MM.1S (cell line): ENCODE data around the gene NRAP.

Experiments
- DNase-seq: peaks from one replicate; pipeline ENCODE4 v3.0.0-alpha.2; 2015
- H2AFZ ChIP-seq: fragments of 300-600 bp; sonication (generic); 2 replicates; pipeline ENCODE4 v1.6.0; 2016; ENCODE audit warnings: antibody characterized with exemption, low read length
- H3F3A ChIP-seq: fragments of 300-600 bp; sonication (generic); 2 replicates; pipeline ENCODE4 v1.6.1; 2016; ENCODE audit warnings: mild to moderate bottlenecking, antibody characterized with exemption, low read length, moderate library complexity, mixed read lengths; ENCODE audit not compliant: insufficient read depth
- H3K27ac ChIP-seq: fragments of 300-600 bp; sonication (generic); 2 replicates; pipeline ENCODE4 v1.5.1; 2016; ENCODE audit warnings: mild to moderate bottlenecking, low read length
- H3K27me3 ChIP-seq: fragments of 300-600 bp; sonication (generic); replicated peaks from 2 replicates; pipeline ENCODE4 v1.6.0; 2016; ENCODE audit warnings: low read length; ENCODE audit not compliant: insufficient read depth
- H3K36me3 ChIP-seq: fragments of 300-600 bp; sonication (generic); replicated peaks from 2 replicates; pipeline ENCODE4 v1.6.1; 2016; ENCODE audit warnings: mild to moderate bottlenecking, low read length, mixed read lengths; ENCODE audit not compliant: insufficient read depth
- H3K4me1 ChIP-seq: fragments of 300-600 bp; sonication (generic); 2 replicates; pipeline ENCODE4 v1.6.1; 2016; ENCODE audit warnings: low read length, mixed read lengths
- H3K4me2 ChIP-seq: fragments of 300-600 bp; sonication (generic); 2 replicates; pipeline ENCODE4 v1.6.0; 2016; ENCODE audit warnings: low read depth, low read length
- H3K4me3 ChIP-seq: fragments of 300-600 bp; sonication (generic); 2 replicates; pipeline ENCODE4 v1.5.1; 2016; ENCODE audit warnings: low read length, mixed read lengths
- H3K79me2 ChIP-seq: fragments of 300-600 bp; sonication (generic); 2 replicates; pipeline ENCODE4 v1.6.1; 2016; ENCODE audit warnings: mixed run types, low read length, mixed read lengths
- H3K9ac ChIP-seq: fragments of 300-600 bp; sonication (generic); 2 replicates; pipeline ENCODE4 v1.6.1; 2016; ENCODE audit warnings: low read length, mixed read lengths
- H3K9me2 ChIP-seq: fragments of 300-600 bp; sonication (generic); replicated peaks from 2 replicates; pipeline ENCODE4 v1.6.1; 2016; ENCODE audit warnings: mild to moderate bottlenecking, low read length, mixed read lengths; ENCODE audit not compliant: insufficient read depth
- H3K9me3 ChIP-seq: fragments of 300-600 bp; sonication (generic); replicated peaks from 2 replicates; pipeline ENCODE4 v1.6.1; 2016; ENCODE audit warnings: mild to moderate bottlenecking, low read length, mixed read lengths; ENCODE audit not compliant: insufficient read depth
- H4K20me1 ChIP-seq: fragments of 300-600 bp; sonication (generic); 2 replicates; pipeline ENCODE4 v1.6.1; 2016; ENCODE audit warnings: mild to moderate bottlenecking, low read length, moderate library complexity, mixed read lengths; ENCODE audit not compliant: insufficient read depth
- CTCF ChIP-seq: fragments of 300-600 bp; sonication (generic); IDR thresholded peaks from 2 replicates; pipeline ENCODE4 v1.5.1; 2016; ENCODE audit warnings: antibody characterized with exemption, low read length, mixed read lengths
- EZH2 ChIP-seq: fragments of 300-600 bp; sonication (generic); optimal IDR thresholded peaks from 2 replicates; pipeline ENCODE3; 2017; ENCODE audit warnings: low read depth, mild to moderate bottlenecking, antibody characterized with exemption, low read length, mixed read lengths
- EZH2phosphoT487 ChIP-seq: fragments of 300-600 bp; sonication (generic); IDR thresholded peaks from 2 replicates; pipeline ENCODE4 v1.6.1; 2018; ENCODE audit warnings: antibody characterized with exemption, low read length

NRAP gene

GRCh38 chr10:113547426-113547825, 116.4 kb downstream of the NRAP start:
- H3K4me1 ChIP-seq = no peaks in the 10 kb centered on the region
- H3K4me3 ChIP-seq = no peak overlapping the region
- TF ChIP-seq EZH2phosphoT487 = no peak
- TF ChIP-seq CTCF = no peak
- no peak for TF ChIP-seq EZH2
- no peaks in the 10 kb centered on the region for H3K27me3 ChIP-seq
- no peaks in the 10 kb centered on the region for H3K9me3 ChIP-seq
- no peak overlapping the region for H3K9ac ChIP-seq
- DNase-seq = no peak
- H3K9me2 ChIP-seq = no peaks in the 10 kb centered on the region
- no peaks in the 10 kb centered on the region for H3K79me2 ChIP-seq
- no peak overlapping the region for H2AFZ ChIP-seq
- no peaks in the 10 kb centered on the region for H3K36me3 ChIP-seq
- no peaks in the 10 kb centered on the region for H4K20me1 ChIP-seq
- H3K4me2 ChIP-seq = no peak overlapping the region
- H3F3A ChIP-seq = no peaks in the 10 kb centered on the region
- H3K27ac ChIP-seq = no peak overlapping the region

- no peaks in the 10 kb centered on the region for H3K27me3 ChIP-seq
- DNase-seq = no peak
- H3K79me2 ChIP-seq = no peaks in the 10 kb centered on the region
- no peak overlapping the region for H2AFZ ChIP-seq
- H3K4me1 ChIP-seq = no peaks in the 10 kb centered on the region
- no peak overlapping the region for H3K4me2 ChIP-seq
- no peak overlapping the region for H3K27ac ChIP-seq
- H3K36me3 ChIP-seq = no peaks in the 10 kb centered on the region
- no peaks in the 10 kb centered on the region for H4K20me1 ChIP-seq
- no peak for TF ChIP-seq EZH2
- TF ChIP-seq EZH2phosphoT487 = no peak
- no peak for TF ChIP-seq CTCF
- no peak overlapping the region for H3K4me3 ChIP-seq
- no peak overlapping the region for H3K9ac ChIP-seq
- no peaks in the 10 kb centered on the region for H3K9me3 ChIP-seq
- no peaks in the 10 kb centered on the region for H3K9me2 ChIP-seq
- no peaks in the 10 kb centered on the region for H3F3A ChIP-seq
These were observed 119.4 kb downstream of the NRAP start for GRCh38 chr10:113544392-113544791.

- Histone ChIP-seq H3K27me3 (no peaks in the 10 kb centered on the region), H3K9me2 (no peaks in the 10 kb centered on the region), H3K36me3 (no peaks in the 10 kb centered on the region), H3K9ac (no peak overlapping the region), H2AFZ (no peak overlapping the region), H4K20me1 (no peaks in the 10 kb centered on the region), H3K4me1 (no peaks in the 10 kb centered on the region), H3K79me2 (no peaks in the 10 kb centered on the region), H3F3A (no peaks in the 10 kb centered on the region), H3K27ac (no peak overlapping the region), H3K4me2 (no peak overlapping the region), H3K9me3 (no peaks in the 10 kb centered on the region), H3K4me3 (no peak overlapping the region)
- no peak for TF ChIP-seq CTCF
- TF ChIP-seq EZH2 = no peak
- TF ChIP-seq EZH2phosphoT487 = no peak
- DNase-seq = no peak
These were observed 120.5 kb downstream of the NRAP start for GRCh38 chr10:113543107-113543955.
